ENCODE measurements around the gene CCDC146. TPM values are rescaled to one million over a fixed set of nuclear protein-coding genes. Genes with fewer than 3 reads are reported as not detected.

CCDC146 gene
- total and polyA plus RNA-seq, 4 donors = 8.9 to 28.3 (median 17.8) TPM

DNA sequence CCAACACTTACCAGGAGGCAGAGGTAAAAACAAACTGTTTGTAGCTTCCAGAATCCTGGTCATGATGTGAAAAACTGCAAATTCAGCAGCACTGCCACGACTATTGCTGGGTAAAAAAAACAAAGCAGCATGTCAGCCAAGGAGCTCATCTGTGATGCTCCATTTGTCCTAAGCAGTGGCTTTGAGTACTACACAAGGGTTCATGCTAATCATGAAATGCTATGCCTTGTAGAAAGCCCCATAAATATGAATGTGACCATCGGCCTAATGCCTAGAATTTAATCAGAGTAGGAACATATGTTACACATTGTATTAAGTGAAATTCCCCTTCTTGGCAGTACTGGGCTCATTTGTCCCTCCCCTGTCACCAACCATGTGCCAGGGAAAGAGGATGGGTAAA is 198.3 kb downstream of the CCDC146 start:
- DNase-seq (no peak), ATAC-seq (ENCODE audit: low FRiP score) (no peak)
- intact Hi-C loops (cut with DNase I) = no loop called here
- H3K9me3 ChIP-seq (ENCODE audit: control insufficient read depth, low read length) = no peaks in the 10 kb centered on the region
- no peaks in the 10 kb centered on the region for H3K27me3 ChIP-seq (ENCODE audit: control insufficient read depth in 1 of 2, insufficient read depth in 2 of 2, low read length in 1 of 2)
- H3K36me3 ChIP-seq (ENCODE audit: control insufficient read depth in 1 of 2, insufficient read depth in 2 of 2, low read length in 1 of 2) = no peaks in the 10 kb centered on the region
- peaks cover 2 to 4% of the 10 kb centered on the region in 2 donors for H3K4me1 ChIP-seq (ENCODE audit: control insufficient read depth in 1 of 2, insufficient read depth in 2 of 2, low read length in 2 of 2)
- no peak overlapping the region for H3K27ac ChIP-seq (ENCODE audit: low read depth in 1 of 2, low read length in 2 of 2)
- no peak overlapping the region for H3K4me3 ChIP-seq (ENCODE audit: low read length in 2 of 2)
- 43 to 45% methylated on average over 2 of the region's 2 CpGs for WGBS, 2 donors

DNA sequence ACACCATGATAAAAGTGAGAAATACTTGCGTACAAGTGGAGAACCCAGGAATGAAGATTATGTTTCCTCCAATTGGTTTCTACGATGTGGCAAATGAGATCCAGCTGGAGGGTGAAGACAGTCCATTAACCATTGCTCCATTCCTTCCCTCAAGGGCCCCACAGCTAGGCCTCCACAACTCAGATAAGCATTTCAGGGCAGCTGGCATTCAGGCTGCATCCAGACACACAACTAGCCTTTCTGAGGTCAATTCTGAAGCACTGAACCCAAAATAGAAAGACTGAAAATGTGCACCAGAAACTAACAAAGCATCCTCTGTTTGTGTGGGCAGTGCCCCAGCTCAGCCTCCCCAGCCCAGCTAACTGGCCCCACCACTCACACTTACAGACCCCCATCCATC is 198.9 kb downstream of the CCDC146 start:
- Histone ChIP-seq H3K27me3 (ENCODE audit: control insufficient read depth in 1 of 2, insufficient read depth in 2 of 2, low read length in 1 of 2) (no peaks in the 10 kb centered on the region), H3K36me3 (ENCODE audit: control insufficient read depth in 1 of 2, insufficient read depth in 2 of 2, low read length in 1 of 2) (no peaks in the 10 kb centered on the region), H3K9me3 (ENCODE audit: control insufficient read depth, low read length) (no peaks in the 10 kb centered on the region), H3K4me1 (ENCODE audit: control insufficient read depth in 1 of 2, insufficient read depth in 2 of 2, low read length in 2 of 2) (peaks cover 2 to 6% of the 10 kb centered on the region in 2 donors), H3K4me3 (ENCODE audit: low read length in 2 of 2) (no peak overlapping the region), H3K27ac (ENCODE audit: low read depth in 1 of 2, low read length in 2 of 2) (no peak overlapping the region)
- 45 to 63% methylated on average over 2 of the region's 2 CpGs for WGBS, 2 donors
- ATAC-seq (ENCODE audit: low FRiP score) = no peak
- intact Hi-C loops (cut with DNase I) = no loop called here
- no peak for DNase-seq

DNA sequence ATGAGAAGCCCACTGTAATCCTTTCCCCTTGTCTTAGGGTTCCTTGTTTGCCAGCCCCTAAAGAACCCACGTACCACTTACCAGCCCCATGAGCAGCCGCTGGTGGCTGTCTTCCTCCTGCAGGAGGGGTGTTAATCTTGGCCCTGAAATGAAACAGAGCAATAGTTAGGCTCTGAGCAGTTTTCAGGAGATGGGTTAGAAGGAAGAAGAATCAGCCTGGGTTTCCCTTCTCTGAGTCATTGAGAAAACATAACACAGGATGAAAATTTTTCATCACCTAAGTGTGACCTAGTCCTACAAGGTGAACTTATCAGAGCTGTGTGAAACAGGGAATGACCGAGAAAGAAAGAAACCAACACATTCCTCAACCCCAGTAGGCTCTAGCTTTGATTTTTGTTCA is 203.7 kb downstream of the CCDC146 start:
- Histone ChIP-seq H3K9me3 (ENCODE audit: control insufficient read depth, low read length) (no peaks in the 10 kb centered on the region), H3K4me1 (ENCODE audit: control insufficient read depth in 1 of 2, insufficient read depth in 2 of 2, low read length in 2 of 2) (peaks cover 2 to 16% of the 10 kb centered on the region in 2 donors), H3K36me3 (ENCODE audit: control insufficient read depth in 1 of 2, insufficient read depth in 2 of 2, low read length in 1 of 2) (no peaks in the 10 kb centered on the region), H3K4me3 (ENCODE audit: low read length in 2 of 2) (no peak overlapping the region), H3K27ac (ENCODE audit: low read depth in 1 of 2, low read length in 2 of 2) (peak overlapping the region in 1 of 2 donors; percentile 19), H3K27me3 (ENCODE audit: control insufficient read depth in 1 of 2, insufficient read depth in 2 of 2, low read length in 1 of 2) (no peaks in the 10 kb centered on the region)
- intact Hi-C loops (cut with DNase I) = loop anchor here in 1 of 2 donors (5.0 kb wide), 1 partner anchor 79 kb away; no protein-coding TSS in a partner anchor
- no peak for DNase-seq
- ATAC-seq (ENCODE audit: low FRiP score) = no peak
- WGBS, 2 donors = 42 to 50% methylated on average over 3 of the region's 3 CpGs

DNA sequence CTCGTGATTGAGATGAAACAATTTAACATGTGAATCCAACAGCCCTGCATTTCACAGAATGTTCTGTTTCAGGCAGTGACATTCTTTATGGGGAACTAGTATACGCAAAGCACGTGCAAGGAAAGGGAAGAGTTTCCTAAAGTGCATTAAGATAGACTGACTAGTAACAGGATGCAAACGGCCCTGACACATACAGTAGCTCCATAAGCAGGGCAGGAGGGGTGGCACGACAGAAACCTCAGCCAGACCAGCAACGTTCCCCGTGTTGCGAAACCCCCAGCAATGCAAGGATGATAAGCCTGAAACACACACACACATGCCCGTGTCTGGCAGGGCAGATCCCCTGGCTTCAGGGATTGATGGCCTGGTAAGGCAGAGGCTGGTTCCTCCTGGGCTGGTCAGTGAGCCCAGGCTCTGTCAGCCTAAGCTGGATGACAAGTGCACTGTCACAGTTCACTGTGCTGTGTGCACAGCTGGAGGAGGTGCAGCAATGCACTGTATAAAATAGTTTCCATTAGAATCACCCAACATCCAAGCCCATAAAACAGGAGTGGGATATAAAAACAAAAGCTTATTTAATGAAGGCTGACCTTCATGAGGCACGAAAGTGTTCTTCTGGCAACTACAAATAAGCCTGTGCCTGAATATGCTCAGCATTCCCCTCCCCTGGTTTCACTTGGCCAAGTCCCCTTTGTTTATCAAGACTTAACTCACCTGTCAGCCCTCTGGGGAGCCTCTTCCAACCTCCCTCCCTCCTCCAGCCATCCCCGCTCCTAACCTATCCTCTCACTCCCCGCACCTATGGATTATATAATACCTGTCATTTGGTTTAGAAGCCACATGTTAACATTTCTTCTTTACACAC is 204.9 kb downstream of the CCDC146 start:
- DNase-seq = peak in 1 of 2 donors; percentile 57
- intact Hi-C loops (cut with DNase I) = loop anchor here in 1 of 2 donors (5.0 kb wide), 1 partner anchor 80 kb away; no protein-coding TSS in a partner anchor
- H3K36me3 ChIP-seq (ENCODE audit: control insufficient read depth in 1 of 2, insufficient read depth in 2 of 2, low read length in 1 of 2) = no peaks in the 10 kb centered on the region
- no peaks in the 10 kb centered on the region for H3K9me3 ChIP-seq (ENCODE audit: control insufficient read depth, low read length)
- 29% methylated on average over 12 of the region's 12 CpGs for WGBS, 2 donors
- peak overlapping the region; percentile 19 to 47 for H3K27ac ChIP-seq (ENCODE audit: low read depth in 1 of 2, low read length in 2 of 2)
- H3K27me3 ChIP-seq (ENCODE audit: control insufficient read depth in 1 of 2, insufficient read depth in 2 of 2, low read length in 1 of 2) = no peaks in the 10 kb centered on the region
- peaks cover 0 to 16% of the 10 kb centered on the region in 2 donors for H3K4me1 ChIP-seq (ENCODE audit: control insufficient read depth in 1 of 2, insufficient read depth in 2 of 2, low read length in 2 of 2)
- no peak overlapping the region for H3K4me3 ChIP-seq (ENCODE audit: low read length in 2 of 2)
- peak; percentile 48 for ATAC-seq (ENCODE audit: low FRiP score)

DNA sequence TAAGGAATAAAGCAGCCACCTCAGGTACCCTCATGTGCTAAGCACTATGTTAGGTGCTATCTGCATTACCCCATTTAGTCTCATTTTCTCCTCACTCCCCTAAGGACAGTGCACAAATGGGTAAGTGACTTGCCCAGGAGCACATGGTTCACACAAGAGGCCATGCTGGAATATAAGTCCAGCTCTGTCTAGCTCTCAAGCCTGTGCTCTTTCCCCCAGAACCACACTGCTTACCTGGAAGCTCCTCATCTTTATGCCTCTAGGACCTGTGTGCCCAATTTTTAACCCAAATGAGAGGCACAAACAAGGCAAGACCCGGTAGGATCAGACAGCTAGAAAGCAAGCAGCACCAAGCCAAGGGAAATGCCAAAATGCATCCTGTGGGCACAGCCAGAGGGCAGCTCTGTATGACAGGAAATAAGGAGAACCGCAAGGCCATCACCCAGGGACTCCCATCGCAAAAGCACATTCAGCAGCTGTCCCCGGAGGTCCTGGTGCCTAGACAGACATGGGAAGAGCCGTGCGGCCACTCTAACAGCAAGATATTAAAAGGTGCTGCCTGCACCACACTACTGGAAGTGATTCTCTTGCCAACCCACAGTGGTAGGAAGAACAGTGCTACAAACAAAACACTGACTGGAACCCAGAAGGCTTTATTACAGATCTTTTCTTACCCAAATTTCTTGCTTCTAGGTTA is 205.7 kb downstream of the CCDC146 start:
- WGBS, 2 donors = 2 to 3% methylated on average over 6 of the region's 6 CpGs
- no peak overlapping the region for H3K4me3 ChIP-seq (ENCODE audit: low read length in 2 of 2)
- no peak for DNase-seq
- no peaks in the 10 kb centered on the region for H3K36me3 ChIP-seq (ENCODE audit: control insufficient read depth in 1 of 2, insufficient read depth in 2 of 2, low read length in 1 of 2)
- intact Hi-C loops (cut with DNase I) = loop anchor here in 1 of 2 donors (5.0 kb wide), 1 partner anchor 81 kb away; no protein-coding TSS in a partner anchor
- peak overlapping the region; percentile 47 to 94 for H3K27ac ChIP-seq (ENCODE audit: low read depth in 1 of 2, low read length in 2 of 2)
- no peaks in the 10 kb centered on the region for H3K27me3 ChIP-seq (ENCODE audit: control insufficient read depth in 1 of 2, insufficient read depth in 2 of 2, low read length in 1 of 2)
- peaks cover 0 to 16% of the 10 kb centered on the region in 2 donors for H3K4me1 ChIP-seq (ENCODE audit: control insufficient read depth in 1 of 2, insufficient read depth in 2 of 2, low read length in 2 of 2)
- no peaks in the 10 kb centered on the region for H3K9me3 ChIP-seq (ENCODE audit: control insufficient read depth, low read length)
- ATAC-seq (ENCODE audit: low FRiP score) = no peak

DNA sequence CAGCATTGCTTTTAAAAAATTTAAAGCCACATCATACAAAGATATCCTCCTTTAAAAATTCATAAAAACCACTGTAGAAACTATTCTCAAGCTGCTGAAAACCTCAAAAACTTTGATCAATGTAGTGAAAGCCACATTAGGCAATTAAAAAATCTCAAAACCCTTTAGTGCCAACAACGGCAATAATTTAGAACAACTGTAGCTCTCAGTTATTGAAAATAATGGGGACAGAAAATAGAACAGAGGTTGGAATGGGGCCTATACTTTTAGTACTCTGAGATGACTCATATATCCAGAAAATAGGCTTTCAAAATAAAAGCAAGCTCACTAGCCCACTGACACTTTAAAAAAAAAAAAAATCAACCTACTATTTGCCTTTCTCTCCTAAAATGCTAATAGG is 206.3 kb downstream of the CCDC146 start:
- H3K9me3 ChIP-seq (ENCODE audit: control insufficient read depth, low read length) = no peaks in the 10 kb centered on the region
- intact Hi-C loops (cut with DNase I) = loop anchor here in 1 of 2 donors (5.0 kb wide), 1 partner anchor 81 kb away; no protein-coding TSS in a partner anchor
- H3K4me1 ChIP-seq (ENCODE audit: control insufficient read depth in 1 of 2, insufficient read depth in 2 of 2, low read length in 2 of 2) = peaks cover 0 to 16% of the 10 kb centered on the region in 2 donors
- no peaks in the 10 kb centered on the region for H3K27me3 ChIP-seq (ENCODE audit: control insufficient read depth in 1 of 2, insufficient read depth in 2 of 2, low read length in 1 of 2)
- H3K4me3 ChIP-seq (ENCODE audit: low read length in 2 of 2) = no peak overlapping the region
- H3K36me3 ChIP-seq (ENCODE audit: control insufficient read depth in 1 of 2, insufficient read depth in 2 of 2, low read length in 1 of 2) = no peaks in the 10 kb centered on the region
- H3K27ac ChIP-seq (ENCODE audit: low read depth in 1 of 2, low read length in 2 of 2) = peak overlapping the region in 1 of 2 donors; percentile 47
- DNase-seq (no peak), ATAC-seq (ENCODE audit: low FRiP score) (peak; percentile 67)
- WGBS, 2 donors = 0 to 5% methylated on average over 1 of the region's 1 CpG

DNA sequence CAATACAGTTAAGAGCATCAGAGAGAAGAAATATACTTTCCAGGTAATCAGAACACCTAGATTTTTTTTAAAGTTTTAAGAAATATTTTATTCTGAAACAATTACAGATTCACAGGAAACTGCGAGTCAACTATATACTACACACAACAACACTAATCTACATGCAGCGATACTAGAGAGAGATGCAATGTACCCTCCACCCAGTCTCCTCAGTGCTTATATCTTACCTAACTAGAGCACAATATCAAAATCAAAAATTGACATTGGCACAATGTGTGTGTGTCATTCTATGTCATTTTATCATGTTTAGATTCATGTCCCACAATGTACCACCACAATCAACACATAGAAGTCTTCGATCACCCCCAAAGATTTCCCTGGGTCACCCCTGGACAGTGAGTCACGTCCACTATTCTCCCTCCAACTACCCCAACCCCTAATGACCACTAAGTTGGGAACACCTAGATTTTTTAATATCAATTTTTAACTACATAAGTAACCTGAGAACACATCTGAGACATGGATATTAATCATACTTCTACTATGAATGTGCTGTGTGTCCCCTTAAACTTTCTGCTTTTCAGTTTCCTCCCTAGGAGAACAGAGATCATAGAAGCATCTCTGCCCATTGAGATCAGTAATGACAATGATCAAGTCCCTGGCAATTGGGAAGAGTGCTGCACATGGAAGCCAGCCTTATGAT is 207.2 kb downstream of the CCDC146 start:
- Histone ChIP-seq H3K27ac (ENCODE audit: low read depth in 1 of 2, low read length in 2 of 2) (peak overlapping the region; percentile 4 to 12), H3K4me1 (ENCODE audit: control insufficient read depth in 1 of 2, insufficient read depth in 2 of 2, low read length in 2 of 2) (peaks cover 0 to 16% of the 10 kb centered on the region in 2 donors), H3K4me3 (ENCODE audit: low read length in 2 of 2) (no peak overlapping the region), H3K27me3 (ENCODE audit: control insufficient read depth in 1 of 2, insufficient read depth in 2 of 2, low read length in 1 of 2) (no peaks in the 10 kb centered on the region), H3K36me3 (ENCODE audit: control insufficient read depth in 1 of 2, insufficient read depth in 2 of 2, low read length in 1 of 2) (no peaks in the 10 kb centered on the region), H3K9me3 (ENCODE audit: control insufficient read depth, low read length) (no peaks in the 10 kb centered on the region)
- intact Hi-C loops (cut with DNase I) = loop anchor here (5.0 kb wide), 2 partner anchors 82 to 207 kb away; partner anchors contain the start of gene CCDC146 (in 2 of the 2)
- no peak for ATAC-seq (ENCODE audit: low FRiP score)
- WGBS, 2 donors = 89 to 94% methylated on average over 4 of the region's 4 CpGs
- DNase-seq = no peak

DNA sequence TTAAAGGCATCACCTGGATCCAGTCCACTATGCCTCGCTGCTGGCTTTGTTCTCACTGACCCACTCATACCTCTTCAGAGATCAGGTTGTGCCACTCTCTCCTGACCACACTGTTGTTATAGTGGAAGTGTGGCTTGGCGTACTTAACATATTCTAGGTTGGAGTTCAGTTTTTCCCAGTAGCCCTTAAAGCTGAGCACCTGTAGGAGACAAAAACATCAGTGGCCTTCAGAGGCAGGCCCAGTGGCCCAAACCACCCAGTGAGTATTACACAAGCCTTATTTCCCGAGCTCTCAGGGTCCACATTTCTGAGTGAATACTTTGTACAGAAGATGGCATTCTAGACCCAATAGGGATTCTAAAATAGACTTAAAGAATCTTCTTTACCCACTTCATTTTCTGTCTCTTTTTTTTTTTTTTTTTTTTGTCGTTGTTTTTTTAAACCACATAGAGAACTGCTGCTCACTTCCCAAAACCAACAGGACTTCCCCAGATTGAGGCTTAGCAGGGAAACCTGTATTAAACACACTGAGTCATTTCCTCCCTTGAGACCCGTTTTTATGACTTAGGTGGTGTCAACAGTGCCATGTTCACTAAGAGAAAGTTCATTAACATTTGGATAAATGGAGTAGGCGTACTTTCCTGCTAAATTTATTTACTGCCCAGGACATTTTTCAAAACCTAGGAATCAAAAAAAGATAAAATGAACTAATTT is 207.9 kb downstream of the CCDC146 start:
- Histone ChIP-seq H3K4me1 (ENCODE audit: control insufficient read depth in 1 of 2, insufficient read depth in 2 of 2, low read length in 2 of 2) (peaks cover 0 to 16% of the 10 kb centered on the region in 2 donors), H3K9me3 (ENCODE audit: control insufficient read depth, low read length) (no peaks in the 10 kb centered on the region), H3K36me3 (ENCODE audit: control insufficient read depth in 1 of 2, insufficient read depth in 2 of 2, low read length in 1 of 2) (no peaks in the 10 kb centered on the region), H3K27me3 (ENCODE audit: control insufficient read depth in 1 of 2, insufficient read depth in 2 of 2, low read length in 1 of 2) (no peaks in the 10 kb centered on the region), H3K4me3 (ENCODE audit: low read length in 2 of 2) (no peak overlapping the region), H3K27ac (ENCODE audit: low read depth in 1 of 2, low read length in 2 of 2) (peak overlapping the region; percentile 4 to 12)
- DNase-seq = no peak
- ATAC-seq (ENCODE audit: low FRiP score) = peak; percentile 65
- intact Hi-C loops (cut with DNase I) = loop anchor here (5.0 kb wide), 2 partner anchors 83 to 208 kb away; partner anchors contain the start of gene CCDC146 (in 2 of the 2)
- WGBS, 2 donors = 56 to 59% methylated on average over 6 of the region's 6 CpGs

All from aorta (tissue), 5 donors.